HepG2 (cell line): ENCODE data around the gene TMF1. TPM values are rescaled to one million over a fixed set of nuclear protein-coding genes. Genes with fewer than 3 reads are reported as not detected.
A peak's percentile ranks its signal among the peaks of the same experiment; 100 is the strongest.

Experiments used
- EEA1 ChIP-seq: sonication (generic); formaldehyde crosslinking; IDR thresholded peaks from 2 replicates; pipeline ENCODE4 v1.5.1; 2020; ENCODE audit warnings: mild to moderate bottlenecking, missing genetic modification reagents, borderline replicate concordance
- ELF4 ChIP-seq: sonication (generic); formaldehyde crosslinking; IDR thresholded peaks from 2 replicates; pipeline ENCODE4 v1.5.0; 2020; ENCODE audit warnings: missing genetic modification reagents, mild to moderate bottlenecking, moderate library complexity, borderline replicate concordance
- MXI1 ChIP-seq: IDR thresholded peaks from 3 replicates; pipeline ENCODE4 v1.6.1; 2012; ENCODE audit warnings: low read depth, low read length, inconsistent platforms, borderline replicate concordance
- PCBP2 ChIP-seq: fragments of 200-400 bp; formaldehyde crosslinking; optimal IDR thresholded peaks from 2 replicates; pipeline ENCODE3; 2018; ENCODE audit warnings: low read length, low read depth; ENCODE audit not compliant: poor library complexity, severe bottlenecking
- SMARCC2 ChIP-seq: fragments of 450-650 bp; IDR thresholded peaks from 2 replicates; pipeline ENCODE4 v1.6.1; 2017; ENCODE audit warnings: antibody characterized with exemption, mild to moderate bottlenecking
- SYNCRIP ChIP-seq: fragments of 200-400 bp; formaldehyde crosslinking; IDR thresholded peaks from 2 replicates; pipeline ENCODE4 v1.6.1; 2018; ENCODE audit warnings: mild to moderate bottlenecking, low read depth, low read length; ENCODE audit not compliant: insufficient read depth
- TCF7L2 ChIP-seq: IDR thresholded peaks from 2 replicates; pipeline ENCODE4 v1.6.1; 2011; ENCODE audit warnings: mild to moderate bottlenecking, low read depth, low read length, moderate library complexity
- XBP1 ChIP-seq: sonication (generic); formaldehyde crosslinking; IDR thresholded peaks from 2 replicates; pipeline ENCODE4 v1.5.0; 2020; ENCODE audit warnings: missing genetic modification reagents
- ZIK1 ChIP-seq: sonication (generic); formaldehyde crosslinking; IDR thresholded peaks from 2 replicates; pipeline ENCODE4 v1.5.0; 2020; ENCODE audit warnings: mild to moderate bottlenecking, low read depth, missing genetic modification reagents, borderline replicate concordance
- ZNF12 ChIP-seq: sonication (generic); formaldehyde crosslinking; IDR thresholded peaks from 2 replicates; pipeline ENCODE4 v1.5.0; 2020; ENCODE audit warnings: missing genetic modification reagents
- ZNF207 ChIP-seq: fragments of 450-650 bp; IDR thresholded peaks from 2 replicates; pipeline ENCODE4 v1.6.1; 2016; ENCODE audit warnings: antibody characterized with exemption, borderline replicate concordance
- ZNF256 ChIP-seq: sonication (generic); formaldehyde crosslinking; conservative IDR thresholded peaks from 2 replicates; pipeline ENCODE4 v1.4.0; 2020; ENCODE audit warnings: missing genetic modification reagents
- ZNF468 ChIP-seq: sonication (generic); formaldehyde crosslinking; IDR thresholded peaks from 2 replicates; pipeline ENCODE4 v1.8.0; 2022; ENCODE audit warnings: mild to moderate bottlenecking, moderate library complexity, missing genetic modification reagents
- ZNF543 ChIP-seq: sonication (generic); formaldehyde crosslinking; IDR thresholded peaks from 2 replicates; pipeline ENCODE4 v1.4.0; 2020; ENCODE audit warnings: mild to moderate bottlenecking, missing genetic modification reagents
- ZNF569 ChIP-seq: sonication (generic); formaldehyde crosslinking; IDR thresholded peaks from 2 replicates; pipeline ENCODE4 v1.5.0; 2020; ENCODE audit warnings: mild to moderate bottlenecking, missing genetic modification reagents, moderate library complexity, borderline replicate concordance
- ZNF792 ChIP-seq: IDR thresholded peaks from 2 replicates; pipeline ENCODE4 v1.6.1; 2016
- polyA plus RNA-seq, 8 experiments: library from polyadenylated mRNA; depleted of rRNA in 3 of 8; stranded (reverse) in 7 of 8; unstranded in 1 of 8; fragments of >200 nt; fragmentation: Illumina TruSeq in 4 of 8; extraction: Trizol in 4 of 8; gene quantifications; 2 replicates each; pipeline versions ENCODE4 v1.2.1 to v1.2.3, GENCODE V29; 2011 to 2016; ENCODE audit warnings: low read depth in 4 of 8, missing spikeins in 1 of 8, mixed read lengths in 1 of 8; ENCODE audit not compliant: insufficient read depth in 1 of 8
- total RNA-seq, 5 experiments: library from RNA; depleted of rRNA; stranded (reverse); fragments of >200 nt; fragmentation: Illumina TruSeq; extraction: Trizol; gene quantifications; 2 replicates each; pipeline ENCODE4 v1.2.3, GENCODE V29; 2016; ENCODE audit warnings: low read depth in 1 of 5
- TF ChIP-seq, protein P1 (sequence below): sonication (generic); formaldehyde crosslinking; IDR thresholded peaks from 2 replicates; pipeline ENCODE4 v1.5.0; 2020; ENCODE audit warnings: missing genetic modification reagents
- TF ChIP-seq, protein P2 (sequence below): sonication (generic); formaldehyde crosslinking; IDR thresholded peaks from 2 replicates; pipeline ENCODE4 v1.5.1; 2020; ENCODE audit warnings: missing genetic modification reagents, mild to moderate bottlenecking, borderline replicate concordance
- TF ChIP-seq, protein P3 (sequence below): conservative IDR thresholded peaks from 2 replicates; pipeline ENCODE4 v1.6.1; 2018; ENCODE audit warnings: missing genetic modification reagents
- TF ChIP-seq, protein P4 (sequence below): sonication (generic); formaldehyde crosslinking; IDR thresholded peaks from 2 replicates; pipeline ENCODE4 v1.5.1; 2020; ENCODE audit warnings: missing genetic modification reagents, mild to moderate bottlenecking, borderline replicate concordance
- TF ChIP-seq, protein P5 (sequence below): sonication (generic); formaldehyde crosslinking; IDR thresholded peaks from 2 replicates; pipeline ENCODE4 v1.4.0; 2020; ENCODE audit warnings: low read depth, missing genetic modification reagents
- TF ChIP-seq, protein P6 (sequence below): sonication (generic); formaldehyde crosslinking; IDR thresholded peaks from 2 replicates; pipeline ENCODE4 v1.5.0; 2020; ENCODE audit warnings: missing genetic modification reagents, mild to moderate bottlenecking, borderline replicate concordance

Gene TMF1
- total and polyA plus RNA-seq, 2 of the 13 experiments (the other 11 are each of a cell fraction or from before 2014, with no cell fraction given) = 12.1 to 38.4 TPM

DNA sequence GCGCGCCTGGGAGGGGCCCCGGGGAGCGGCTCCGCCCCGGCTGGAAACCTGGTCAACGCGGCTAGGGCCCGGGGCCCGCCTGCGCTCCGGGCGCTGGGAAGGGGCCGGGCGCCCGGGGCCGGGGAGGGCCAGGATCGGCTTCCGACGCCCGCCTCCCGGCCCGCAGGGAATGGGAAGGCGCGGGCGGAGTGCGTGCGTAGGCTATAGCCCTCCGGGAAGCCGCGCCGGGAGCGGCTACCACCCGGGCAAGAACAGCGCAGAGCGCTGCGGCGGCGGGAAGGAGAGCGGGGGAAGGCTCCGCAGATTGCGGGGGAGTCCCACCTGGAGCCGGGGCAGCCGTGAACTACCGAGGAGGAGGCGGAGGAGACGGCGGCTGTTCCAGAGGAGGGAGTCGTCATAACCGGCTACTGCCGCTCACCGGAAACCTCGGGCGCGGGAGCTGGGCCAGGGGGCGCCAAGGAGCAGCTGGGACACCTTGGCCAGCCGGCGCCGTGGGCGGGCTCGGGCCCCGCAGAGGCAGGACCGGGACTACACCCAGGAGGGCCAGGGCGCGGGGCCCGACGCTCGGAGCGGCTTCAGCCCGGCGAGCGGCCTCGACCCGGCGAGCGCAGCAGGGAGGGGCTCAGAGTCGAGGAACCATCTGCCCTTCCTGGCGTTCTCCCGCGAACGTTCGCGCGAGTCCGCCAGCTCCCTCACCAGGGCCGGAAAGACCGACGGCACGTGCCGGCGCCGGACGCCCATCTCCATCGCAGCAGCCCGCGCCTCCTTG is 38.7 kb downstream of the TMF1 start, which contains the start of gene EOGT (continued):
- TF ChIP-seq ELF4 (CRISPR knock-in tag) = 0 out of 2 replicates have a peak, but pooled peaks have one; percentile 11
- no peak for TF ChIP-seq PCBP2
- TF ChIP-seq, protein P1, sequence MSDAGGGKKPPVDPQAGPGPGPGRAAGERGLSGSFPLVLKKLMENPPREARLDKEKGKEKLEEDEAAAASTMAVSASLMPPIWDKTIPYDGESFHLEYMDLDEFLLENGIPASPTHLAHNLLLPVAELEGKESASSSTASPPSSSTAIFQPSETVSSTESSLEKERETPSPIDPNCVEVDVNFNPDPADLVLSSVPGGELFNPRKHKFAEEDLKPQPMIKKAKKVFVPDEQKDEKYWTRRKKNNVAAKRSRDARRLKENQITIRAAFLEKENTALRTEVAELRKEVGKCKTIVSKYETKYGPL = no peak
- TF ChIP-seq ZNF207 = no peak
- TF ChIP-seq TCF7L2 = no peak
- TF ChIP-seq SYNCRIP = no peak
- TF ChIP-seq EEA1 (CRISPR knock-in tag) = no peak; the same call in 1 of the 2 replicates
- TF ChIP-seq ZNF468 (CRISPR knock-in tag) = no peak
- no peak for TF ChIP-seq ZNF12 (CRISPR knock-in tag)
- TF ChIP-seq, protein P2, sequence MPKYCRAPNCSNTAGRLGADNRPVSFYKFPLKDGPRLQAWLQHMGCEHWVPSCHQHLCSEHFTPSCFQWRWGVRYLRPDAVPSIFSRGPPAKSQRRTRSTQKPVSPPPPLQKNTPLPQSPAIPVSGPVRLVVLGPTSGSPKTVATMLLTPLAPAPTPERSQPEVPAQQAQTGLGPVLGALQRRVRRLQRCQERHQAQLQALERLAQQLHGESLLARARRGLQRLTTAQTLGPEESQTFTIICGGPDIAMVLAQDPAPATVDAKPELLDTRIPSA = peak; percentile 72; the same call in 1 of the 2 replicates
- TF ChIP-seq, protein P3, sequence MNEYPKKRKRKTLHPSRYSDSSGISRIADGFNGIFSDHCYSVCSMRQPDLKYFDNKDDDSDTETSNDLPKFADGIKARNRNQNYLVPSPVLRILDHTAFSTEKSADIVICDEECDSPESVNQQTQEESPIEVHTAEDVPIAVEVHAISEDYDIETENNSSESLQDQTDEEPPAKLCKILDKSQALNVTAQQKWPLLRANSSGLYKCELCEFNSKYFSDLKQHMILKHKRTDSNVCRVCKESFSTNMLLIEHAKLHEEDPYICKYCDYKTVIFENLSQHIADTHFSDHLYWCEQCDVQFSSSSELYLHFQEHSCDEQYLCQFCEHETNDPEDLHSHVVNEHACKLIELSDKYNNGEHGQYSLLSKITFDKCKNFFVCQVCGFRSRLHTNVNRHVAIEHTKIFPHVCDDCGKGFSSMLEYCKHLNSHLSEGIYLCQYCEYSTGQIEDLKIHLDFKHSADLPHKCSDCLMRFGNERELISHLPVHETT = peak; percentile 72
- no peak for TF ChIP-seq ZNF543 (CRISPR knock-in tag)
- no peak for TF ChIP-seq XBP1 (CRISPR knock-in tag)
- TF ChIP-seq, protein P4, sequence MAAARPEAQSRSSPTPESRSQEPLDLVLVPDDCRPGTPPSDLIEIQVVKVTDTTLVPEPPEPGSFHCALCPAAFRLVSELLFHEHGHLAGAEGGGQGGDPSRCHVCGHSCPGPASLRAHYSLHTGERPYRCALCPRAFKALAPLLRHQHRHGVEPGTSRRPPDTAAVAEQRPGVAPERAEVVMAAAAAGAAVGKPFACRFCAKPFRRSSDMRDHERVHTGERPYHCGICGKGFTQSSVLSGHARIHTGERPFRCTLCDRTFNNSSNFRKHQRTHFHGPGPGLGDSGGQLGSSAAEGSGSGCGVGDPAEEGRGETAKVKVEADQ (CRISPR knock-in tag) = peak; percentile 27; the same call in 1 of the 2 replicates
- TF ChIP-seq ZNF256 (CRISPR knock-in tag) = 0 out of 2 replicates have a peak, but pooled peaks have one; percentile 44
- no peak for TF ChIP-seq SMARCC2
- peak; percentile 42; the same call in 1 of the 2 replicates for TF ChIP-seq ZNF792 (CRISPR knock-in tag)
- TF ChIP-seq, protein P5, sequence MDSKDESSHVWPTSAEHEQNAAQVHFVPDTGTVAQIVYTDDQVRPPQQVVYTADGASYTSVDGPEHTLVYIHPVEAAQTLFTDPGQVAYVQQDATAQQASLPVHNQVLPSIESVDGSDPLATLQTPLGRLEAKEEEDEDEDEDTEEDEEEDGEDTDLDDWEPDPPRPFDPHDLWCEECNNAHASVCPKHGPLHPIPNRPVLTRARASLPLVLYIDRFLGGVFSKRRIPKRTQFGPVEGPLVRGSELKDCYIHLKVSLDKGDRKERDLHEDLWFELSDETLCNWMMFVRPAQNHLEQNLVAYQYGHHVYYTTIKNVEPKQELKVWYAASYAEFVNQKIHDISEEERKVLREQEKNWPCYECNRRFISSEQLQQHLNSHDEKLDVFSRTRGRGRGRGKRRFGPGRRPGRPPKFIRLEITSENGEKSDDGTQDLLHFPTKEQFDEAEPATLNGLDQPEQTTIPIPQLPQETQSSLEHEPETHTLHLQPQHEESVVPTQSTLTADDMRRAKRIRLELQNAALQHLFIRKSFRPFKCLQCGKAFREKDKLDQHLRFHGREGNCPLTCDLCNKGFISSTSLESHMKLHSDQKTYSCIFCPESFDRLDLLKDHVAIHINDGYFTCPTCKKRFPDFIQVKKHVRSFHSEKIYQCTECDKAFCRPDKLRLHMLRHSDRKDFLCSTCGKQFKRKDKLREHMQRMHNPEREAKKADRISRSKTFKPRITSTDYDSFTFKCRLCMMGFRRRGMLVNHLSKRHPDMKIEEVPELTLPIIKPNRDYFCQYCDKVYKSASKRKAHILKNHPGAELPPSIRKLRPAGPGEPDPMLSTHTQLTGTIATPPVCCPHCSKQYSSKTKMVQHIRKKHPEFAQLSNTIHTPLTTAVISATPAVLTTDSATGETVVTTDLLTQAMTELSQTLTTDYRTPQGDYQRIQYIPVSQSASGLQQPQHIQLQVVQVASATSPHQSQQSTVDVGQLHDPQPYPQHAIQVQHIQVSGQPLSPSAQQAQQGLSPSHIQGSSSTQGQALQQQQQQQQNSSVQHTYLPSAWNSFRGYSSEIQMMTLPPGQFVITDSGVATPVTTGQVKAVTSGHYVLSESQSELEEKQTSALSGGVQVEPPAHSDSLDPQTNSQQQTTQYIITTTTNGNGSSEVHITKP (CRISPR knock-in tag) = no peak
- no peak for TF ChIP-seq ZNF569 (CRISPR knock-in tag)
- TF ChIP-seq MXI1 = no peak
- no peak; the same call in 1 of the 2 replicates for TF ChIP-seq ZIK1 (CRISPR knock-in tag)
- TF ChIP-seq, protein P6, sequence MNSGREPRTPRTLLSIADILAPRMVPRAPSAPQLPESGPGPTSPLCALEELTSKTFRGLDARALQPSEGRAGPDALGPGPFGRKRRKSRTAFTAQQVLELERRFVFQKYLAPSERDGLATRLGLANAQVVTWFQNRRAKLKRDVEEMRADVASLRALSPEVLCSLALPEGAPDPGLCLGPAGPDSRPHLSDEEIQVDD (CRISPR knock-in tag) = no peak
